CD4-positive, alpha-beta T cell (primary cell): ENCODE measurements around the gene TCF7L2. TPM values are rescaled to one million over a fixed set of nuclear protein-coding genes. Genes with fewer than 3 reads are reported as not detected.

Experiments
- ATAC-seq: fragments of 200-7000 bp; cut with Tn5 transposase; one replicate; pipeline ENCODE4 v1.10.0; 2022; ENCODE audit warnings: mild to moderate bottlenecking; ENCODE audit not compliant: poor library complexity
- CTCF ChIA-PET: fragments of 350-600 bp; sonication (Branson Sonifier 250); formaldehyde crosslinking; loops from one replicate; lab custom pipeline; 2021; ENCODE audit warnings: antibody characterized with exemption, inconsistent platforms; lab: Charles Lee
- POLR2A ChIA-PET: fragments of 350-600 bp; sonication (Branson Sonifier 250); formaldehyde crosslinking; loops from one replicate; lab custom pipeline; 2021; ENCODE audit warnings: antibody characterized with exemption, inconsistent platforms; lab: Charles Lee
- DNase-seq, 14 experiments: peaks; one replicate each; pipeline ENCODE4 v3.0.0-alpha.2; 2013 to 2020; ENCODE audit warnings: mixed read lengths in 2 of 14
- H3K27ac ChIP-seq, 2 donors: one replicate each; pipeline versions ENCODE4 v1.5.1 to v1.7.0; 2013; ENCODE audit warnings: low read length in 2 of 2, low read depth in 1 of 2, mild to moderate bottlenecking in 1 of 2
- H3K27me3 ChIP-seq, 2 experiments: 1 replicate in 1 of 2; 2 replicates in 1 of 2; pipeline versions ENCODE4 v1.6.1 to v1.7.0; 2013; ENCODE audit warnings: low read length in 2 of 2, control low read depth in 1 of 2, mild to moderate bottlenecking in 1 of 2, moderate library complexity in 1 of 2; ENCODE audit not compliant: insufficient read depth in 2 of 2, control insufficient read depth in 1 of 2
- H3K36me3 ChIP-seq: one replicate; pipeline ENCODE4 v1.6.1; 2013; ENCODE audit warnings: low read length, control low read depth; ENCODE audit not compliant: insufficient read depth
- H3K4me1 ChIP-seq: one replicate; pipeline ENCODE4 v1.6.1; 2013; ENCODE audit warnings: low read length, control low read depth; ENCODE audit not compliant: insufficient read depth
- H3K4me3 ChIP-seq: one replicate; pipeline ENCODE4 v1.5.1; 2013; ENCODE audit warnings: mild to moderate bottlenecking, low read length, moderate library complexity
- H3K9me3 ChIP-seq, 2 experiments: 1 replicate in 1 of 2; 2 replicates in 1 of 2; pipeline versions ENCODE4 v1.6.1 to v1.7.0; 2013; ENCODE audit warnings: low read length in 2 of 2, mild to moderate bottlenecking in 2 of 2, control low read depth in 1 of 2, moderate library complexity in 1 of 2; ENCODE audit not compliant: control insufficient read depth in 1 of 2, insufficient read depth in 1 of 2
- H3K27ac Mint-ChIP-seq: one replicate; pipeline ENCODE4 v1.8.0; 2020; ENCODE audit warnings: mixed read lengths
- H3K27me3 Mint-ChIP-seq: one replicate; pipeline ENCODE4 v1.8.0; 2021; ENCODE audit warnings: mixed read lengths
- H3K36me3 Mint-ChIP-seq: one replicate; pipeline ENCODE4 v1.8.0; 2021; ENCODE audit warnings: low read depth, mixed read lengths
- H3K4me1 Mint-ChIP-seq: one replicate; pipeline ENCODE4 v1.8.0; 2021; ENCODE audit warnings: low read depth, mixed read lengths
- H3K4me3 Mint-ChIP-seq: one replicate; pipeline ENCODE4 v1.8.0; 2020; ENCODE audit warnings: mild to moderate bottlenecking, mixed read lengths
- H3K9me3 Mint-ChIP-seq: one replicate; pipeline ENCODE4 v1.8.0; 2020; ENCODE audit warnings: mixed read lengths
- intact Hi-C, 2 experiments: fragments of 100-400 bp; cut with DNase I in 1 of 2; cut with micrococcal nuclease in 1 of 2; formaldehyde crosslinking; loops; one replicate each; pipeline versions ENCODE4 v1.15.1 to v1.9.0; 2023 to 2025; cut with DNase I, micrococcal nuclease
- total RNA-seq, 174 experiments: library from RNA in 2 of 174; stranded (reverse) in 2 of 174; gene quantifications; one replicate each; pipeline ENCODE4 v1.2.3 and lab custom pipeline; 2021 to 2026
- TF ChIP-seq, protein P1 (sequence below): fragments of 200-600 bp; IDR thresholded peaks from one replicate; pipeline ENCODE4 v1.8.0; 2022; ENCODE audit warnings: antibody characterized with exemption, mild to moderate bottlenecking

TCF7L2 gene
- total RNA-seq, 2 experiments from 2014 or later = 4.2 to 4.4 TPM

DNA sequence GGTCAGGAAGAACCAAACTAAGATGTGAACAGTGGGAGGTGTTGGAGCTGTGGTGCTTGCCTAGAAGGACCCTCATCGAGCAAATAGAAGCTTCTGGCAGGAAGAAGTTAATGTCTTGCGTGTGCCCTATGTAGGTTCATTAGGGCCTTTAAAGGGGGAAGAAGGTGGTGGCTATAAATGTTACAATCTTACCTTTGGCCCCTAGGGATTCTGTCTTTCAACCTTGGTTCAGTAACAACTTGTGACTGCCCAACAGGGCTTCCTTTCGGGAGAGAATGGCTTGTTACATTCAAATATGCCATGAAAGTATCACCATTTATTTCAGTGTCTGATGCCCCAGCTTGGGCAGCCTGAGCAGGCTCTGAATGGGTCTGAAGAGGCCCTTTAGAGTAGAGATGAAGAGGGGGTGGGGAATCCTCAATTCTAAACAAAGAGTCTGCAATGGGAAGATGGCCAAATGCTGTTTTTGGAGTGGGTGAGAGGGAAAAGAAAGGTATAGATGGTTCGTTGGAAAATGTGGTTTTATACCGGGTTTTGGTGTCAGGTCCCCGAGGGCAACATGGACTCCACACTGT lies 108.0 kb downstream of the TCF7L2 start:
- ChIA-PET CTCF (no interaction called here), POLR2A (no interaction called here)
- H3K27ac ChIP-seq = no peak overlapping the region
- TF ChIP-seq, protein P1, sequence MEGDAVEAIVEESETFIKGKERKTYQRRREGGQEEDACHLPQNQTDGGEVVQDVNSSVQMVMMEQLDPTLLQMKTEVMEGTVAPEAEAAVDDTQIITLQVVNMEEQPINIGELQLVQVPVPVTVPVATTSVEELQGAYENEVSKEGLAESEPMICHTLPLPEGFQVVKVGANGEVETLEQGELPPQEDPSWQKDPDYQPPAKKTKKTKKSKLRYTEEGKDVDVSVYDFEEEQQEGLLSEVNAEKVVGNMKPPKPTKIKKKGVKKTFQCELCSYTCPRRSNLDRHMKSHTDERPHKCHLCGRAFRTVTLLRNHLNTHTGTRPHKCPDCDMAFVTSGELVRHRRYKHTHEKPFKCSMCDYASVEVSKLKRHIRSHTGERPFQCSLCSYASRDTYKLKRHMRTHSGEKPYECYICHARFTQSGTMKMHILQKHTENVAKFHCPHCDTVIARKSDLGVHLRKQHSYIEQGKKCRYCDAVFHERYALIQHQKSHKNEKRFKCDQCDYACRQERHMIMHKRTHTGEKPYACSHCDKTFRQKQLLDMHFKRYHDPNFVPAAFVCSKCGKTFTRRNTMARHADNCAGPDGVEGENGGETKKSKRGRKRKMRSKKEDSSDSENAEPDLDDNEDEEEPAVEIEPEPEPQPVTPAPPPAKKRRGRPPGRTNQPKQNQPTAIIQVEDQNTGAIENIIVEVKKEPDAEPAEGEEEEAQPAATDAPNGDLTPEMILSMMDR = no peak
- H3K27me3 Mint-ChIP-seq = peaks cover 12% of the 10 kb centered on the region
- peaks cover 3% of the 10 kb centered on the region for H3K4me1 ChIP-seq
- no peaks in the 10 kb centered on the region for H3K9me3 Mint-ChIP-seq
- no peaks in the 10 kb centered on the region for H3K36me3 Mint-ChIP-seq
- intact Hi-C loops = no loop called here
- no peaks in the 10 kb centered on the region for H3K36me3 ChIP-seq
- ATAC-seq = no peak
- no peak overlapping the region for H3K27ac Mint-ChIP-seq
- H3K4me1 Mint-ChIP-seq = no peaks in the 10 kb centered on the region
- H3K27me3 ChIP-seq = no peaks in the 10 kb centered on the region
- H3K4me3 Mint-ChIP-seq = no peak overlapping the region
- DNase-seq = no peak
- no peaks in the 10 kb centered on the region for H3K9me3 ChIP-seq
- H3K4me3 ChIP-seq = no peak overlapping the region

DNA sequence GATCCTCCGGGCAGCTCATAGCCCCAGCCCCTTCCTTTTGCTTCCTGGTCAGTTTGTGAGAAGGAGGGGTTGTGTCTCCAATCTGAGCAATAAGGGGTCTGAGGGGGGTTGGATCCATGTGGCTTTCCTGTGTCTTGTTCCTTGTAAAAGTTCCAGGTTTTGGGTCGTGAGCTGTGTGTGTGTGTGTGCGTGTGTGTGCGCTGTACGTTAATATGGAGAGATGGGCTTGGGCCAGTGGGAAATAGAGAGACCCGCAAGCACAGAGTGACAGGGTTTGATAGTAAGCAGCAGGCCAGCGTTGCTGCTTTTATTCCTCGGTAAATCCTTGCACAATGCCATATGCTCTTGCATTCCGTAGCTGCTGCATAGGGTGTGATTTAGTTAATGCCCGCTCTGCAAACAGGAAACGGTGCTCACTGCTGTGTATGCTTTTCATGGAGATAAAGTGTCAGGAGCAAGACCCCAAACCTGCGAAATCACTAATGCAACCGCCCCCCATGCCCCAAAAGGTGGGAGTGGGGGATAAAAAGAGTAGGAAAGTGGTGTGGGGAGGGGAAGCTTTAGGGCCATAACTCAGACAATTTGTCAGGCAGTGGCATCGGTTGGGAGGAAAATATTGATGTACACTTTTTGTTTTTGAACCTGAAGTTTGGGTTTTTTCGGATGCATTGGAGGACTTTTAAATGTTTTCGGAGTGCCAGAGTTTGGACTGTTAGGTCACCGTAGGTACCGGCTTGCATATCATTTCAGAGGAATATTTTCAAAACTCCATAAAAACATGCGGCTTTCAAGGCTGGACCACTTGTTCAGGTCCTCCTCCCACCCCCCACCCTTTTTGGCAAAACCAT lies 108.7 kb downstream of the TCF7L2 start:
- peaks cover 10% of the 10 kb centered on the region for H3K27me3 Mint-ChIP-seq
- intact Hi-C loops = no loop called here
- Histone ChIP-seq H3K4me1 (peaks cover 3% of the 10 kb centered on the region), H3K9me3 (no peaks in the 10 kb centered on the region), H3K4me3 (no peak overlapping the region), H3K36me3 (no peaks in the 10 kb centered on the region), H3K27me3 (no peaks in the 10 kb centered on the region), H3K27ac (no peak overlapping the region)
- no peak overlapping the region for H3K4me3 Mint-ChIP-seq
- H3K27ac Mint-ChIP-seq = no peak overlapping the region
- ATAC-seq (no peak), DNase-seq (no peak)
- no peaks in the 10 kb centered on the region for H3K36me3 Mint-ChIP-seq
- H3K4me1 Mint-ChIP-seq = no peaks in the 10 kb centered on the region
- ChIA-PET CTCF (no interaction called here), POLR2A (no interaction called here)
- TF ChIP-seq, protein P1 = no peak
- no peaks in the 10 kb centered on the region for H3K9me3 Mint-ChIP-seq

DNA sequence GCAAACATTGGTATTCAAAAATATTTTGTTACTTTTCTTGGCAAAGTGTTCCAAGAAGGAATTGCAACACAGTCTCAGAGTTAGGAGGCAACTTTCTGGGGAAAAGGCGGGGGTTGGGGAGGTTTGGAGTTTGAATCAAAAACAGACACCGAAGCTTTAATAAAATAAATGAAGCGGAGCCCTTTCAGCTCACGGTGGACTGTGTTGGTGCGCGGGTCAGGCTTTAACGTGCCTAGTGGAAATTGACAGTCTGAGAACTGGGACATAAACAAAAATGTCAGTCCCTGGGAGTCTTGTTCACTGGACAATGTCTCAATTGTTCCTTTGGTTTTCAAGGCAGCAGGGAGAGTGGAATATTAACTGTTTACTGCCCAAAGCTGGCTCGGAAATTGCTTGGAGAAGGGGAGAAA lies 109.3 kb downstream of the TCF7L2 start:
- Histone ChIP-seq H3K9me3 (no peaks in the 10 kb centered on the region), H3K36me3 (no peaks in the 10 kb centered on the region), H3K27me3 (no peaks in the 10 kb centered on the region), H3K4me1 (peaks cover 3% of the 10 kb centered on the region), H3K4me3 (no peak overlapping the region), H3K27ac (no peak overlapping the region)
- ChIA-PET CTCF (no interaction called here), POLR2A (no interaction called here)
- Mint-ChIP-seq H3K36me3 (no peaks in the 10 kb centered on the region), H3K4me1 (no peaks in the 10 kb centered on the region), H3K4me3 (no peak overlapping the region), H3K27me3 (peaks cover 7% of the 10 kb centered on the region), H3K27ac (no peak overlapping the region), H3K9me3 (no peaks in the 10 kb centered on the region)
- intact Hi-C loops = no loop called here
- TF ChIP-seq, protein P1 = no peak
- ATAC-seq (no peak), DNase-seq (no peak)
